Measurements from ENCODE around the gene TMEM92. TPM values are rescaled to one million over a fixed set of nuclear protein-coding genes. Genes with fewer than 3 reads are reported as not detected.

Gene TMEM92
- total RNA-seq, 1 experiment from 2014 or later: 14.8 TPM

GRCh38 chr17:50268743-50269275 lies 5.5 kb upstream of the TMEM92 start:
- Mint-ChIP-seq H3K9me3 (ENCODE audit: unreplicated experiment) (no peaks in the 10 kb centered on the region), H3K4me3 (ENCODE audit: unreplicated experiment) (no peak overlapping the region), H3K36me3 (ENCODE audit: insufficient read depth, unreplicated experiment) (no peaks in the 10 kb centered on the region), H3K27ac (ENCODE audit: unreplicated experiment) (no peak overlapping the region), H3K4me1 (ENCODE audit: low read depth, unreplicated experiment) (peaks cover 9% of the 10 kb centered on the region), H3K27me3 (ENCODE audit: insufficient read depth, unreplicated experiment) (no peaks in the 10 kb centered on the region)
- no peaks in the 10 kb centered on the region for H3K9me3 ChIP-seq
- no peak overlapping the region for H3K4me3 ChIP-seq (ENCODE audit: low read depth, low read length)
- intact Hi-C loops (cut with micrococcal nuclease; ENCODE audit: unreplicated experiment): no loop called here
- no TSS peak for BruUV-seq (replicated peaks)
- peak in 1 of 2 experiments; percentile 34 for DNase-seq
- peaks cover 13% of the 10 kb centered on the region for H3K4me1 ChIP-seq
- CTCF ChIA-PET: interaction anchor here (0.5 to 9.2 kb wide), 8 partner anchors 26 to 833 kb away, joined by 3 to 245 read pairs (median 5); partner anchors contain the start of genes COL1A1 and TAC4
- no peaks in the 10 kb centered on the region for H3K27me3 ChIP-seq (replicated peaks; ENCODE audit: control insufficient read depth, insufficient read depth, low read length)
- POLR2A ChIA-PET: interaction anchor here (0.5 kb wide), 1 partner anchor 16 kb away, joined by 3 read pairs; no protein-coding TSS in a partner anchor
- TF ChIP-seq CTCF (IDR thresholded peaks at IDR 0.05; ENCODE audit: insufficient read depth in 1 of 2, low read depth in 1 of 2, low read length in 1 of 2, severe bottlenecking in 1 of 2, unreplicated experiment in 1 of 2): no peak
- H3K36me3 ChIP-seq (ENCODE audit: control insufficient read depth, insufficient read depth, low read length): no peaks in the 10 kb centered on the region

DNA sequence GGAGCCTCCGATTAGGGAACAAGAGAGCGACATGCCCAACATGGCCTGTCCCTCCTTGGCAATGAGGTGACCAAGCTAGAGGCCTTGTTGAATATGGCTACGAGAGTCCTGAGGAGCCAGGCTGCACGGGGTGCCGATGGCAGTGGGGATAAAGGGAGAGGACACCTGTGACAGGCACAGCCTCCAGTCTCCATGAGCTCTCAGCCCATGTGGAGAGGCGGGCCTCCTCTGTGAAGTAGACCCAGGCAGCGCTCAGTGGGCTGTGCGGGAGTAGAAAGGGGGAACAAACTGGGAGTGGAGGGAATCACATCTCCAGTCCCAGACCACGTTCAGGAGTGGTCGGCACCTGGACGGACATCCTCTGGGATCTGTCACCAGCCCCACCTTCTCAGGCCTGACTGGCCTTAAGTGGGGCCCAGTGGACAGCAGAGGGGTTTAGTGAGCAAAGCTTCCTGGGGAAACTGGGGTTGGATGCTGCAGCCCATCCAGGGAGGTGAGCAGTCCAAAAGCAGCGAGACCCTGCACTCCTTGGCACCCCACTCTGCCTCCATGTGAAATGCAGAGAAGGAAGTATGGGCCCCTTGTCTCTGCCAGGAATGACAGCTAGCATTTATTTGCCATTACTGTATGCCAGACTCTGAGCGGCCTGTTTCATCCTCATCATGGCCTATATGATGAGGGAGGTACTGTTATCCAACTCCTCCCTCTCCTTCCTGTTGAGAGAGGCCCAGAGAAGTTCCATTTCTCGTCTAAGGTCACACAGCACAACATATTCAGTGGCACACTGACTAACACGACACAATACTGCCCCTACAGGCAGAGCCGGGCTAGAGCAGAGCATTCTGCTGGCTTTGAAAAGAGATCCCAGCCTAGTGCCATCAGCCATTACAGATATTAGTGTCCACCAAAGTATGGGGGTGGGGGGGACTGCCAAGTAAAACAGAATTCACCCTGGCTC lies 4.5 kb upstream of the TMEM92 start:
- Histone ChIP-seq H3K4me3 (ENCODE audit: low read depth, low read length) (no peak overlapping the region), H3K9me3 (no peaks in the 10 kb centered on the region), H3K4me1 (peaks cover 22% of the 10 kb centered on the region), H3K36me3 (ENCODE audit: control insufficient read depth, insufficient read depth, low read length) (no peaks in the 10 kb centered on the region), H3K27me3 (replicated peaks; ENCODE audit: control insufficient read depth, insufficient read depth, low read length) (no peaks in the 10 kb centered on the region)
- peak; percentile 80 to 86 for DNase-seq
- Mint-ChIP-seq H3K4me1 (ENCODE audit: low read depth, unreplicated experiment) (peaks cover 14% of the 10 kb centered on the region), H3K36me3 (ENCODE audit: insufficient read depth, unreplicated experiment) (peaks cover 4% of the 10 kb centered on the region), H3K27ac (ENCODE audit: unreplicated experiment) (no peak overlapping the region), H3K4me3 (ENCODE audit: unreplicated experiment) (no peak overlapping the region), H3K27me3 (ENCODE audit: insufficient read depth, unreplicated experiment) (no peaks in the 10 kb centered on the region), H3K9me3 (ENCODE audit: unreplicated experiment) (no peaks in the 10 kb centered on the region)
- intact Hi-C loops (cut with micrococcal nuclease; ENCODE audit: unreplicated experiment): no loop called here
- peak; percentile 92 to 98 for TF ChIP-seq CTCF (IDR thresholded peaks at IDR 0.05; ENCODE audit: insufficient read depth in 1 of 2, low read depth in 1 of 2, low read length in 1 of 2, severe bottlenecking in 1 of 2, unreplicated experiment in 1 of 2)
- BruUV-seq (replicated peaks): no TSS peak
- CTCF ChIA-PET: interaction anchor here (0.6 to 9.2 kb wide), 11 partner anchors 12 to 833 kb away, joined by 3 to 245 read pairs (median 4); partner anchors contain the start of genes COL1A1 and TAC4
- POLR2A ChIA-PET: interaction anchor here (0.5 kb wide), 1 partner anchor 17 kb away, joined by 3 read pairs; no protein-coding TSS in a partner anchor

All from Caco-2 (cell line).